H9 (cell line): ENCODE results near the gene MTTP. TPM values are rescaled to one million over a fixed set of nuclear protein-coding genes. Genes with fewer than 3 reads are reported as not detected.

Experiments
- DNase-seq: peaks from one replicate; pipeline ENCODE4 v3.0.0-alpha.2; 2017
- H2AFZ ChIP-seq: one replicate; pipeline ENCODE4 v1.6.1; 2013; ENCODE audit warnings: mild to moderate bottlenecking, low read length, control low read depth, moderate library complexity
- H2AK5ac ChIP-seq: 2 replicates; pipeline ENCODE4 v1.6.1; 2013; ENCODE audit warnings: low read length, control low read depth, mixed read lengths; ENCODE audit not compliant: insufficient read length
- H2BK120ac ChIP-seq: one replicate; pipeline ENCODE4 v1.6.1; 2013; ENCODE audit warnings: low read depth, mild to moderate bottlenecking, low read length, control low read depth, inconsistent platforms; ENCODE audit not compliant: poor library complexity, severe bottlenecking
- H2BK12ac ChIP-seq: 2 replicates; pipeline ENCODE4 v1.6.1; 2013; ENCODE audit warnings: low read length, control low read depth, mixed read lengths, low read depth; ENCODE audit not compliant: insufficient read length
- H2BK15ac ChIP-seq: 2 replicates; pipeline ENCODE4 v1.6.1; 2013; ENCODE audit warnings: low read depth, low read length, control low read depth
- H2BK20ac ChIP-seq: one replicate; pipeline ENCODE4 v1.6.1; 2013; ENCODE audit warnings: low read depth, mild to moderate bottlenecking, low read length, control low read depth, inconsistent platforms; ENCODE audit not compliant: poor library complexity, severe bottlenecking
- H2BK5ac ChIP-seq: 2 replicates; pipeline ENCODE4 v1.6.1; 2013; ENCODE audit warnings: low read length, control low read depth, mixed read lengths; ENCODE audit not compliant: insufficient read length
- H3K14ac ChIP-seq: 2 replicates; pipeline ENCODE4 v1.6.1; 2013; ENCODE audit warnings: low read length, control low read depth; ENCODE audit not compliant: insufficient read depth
- H3K18ac ChIP-seq: 2 replicates; pipeline ENCODE4 v1.6.1; 2013; ENCODE audit warnings: low read depth, mild to moderate bottlenecking, mixed read lengths, low read length, control low read depth; ENCODE audit not compliant: insufficient read length
- H3K23ac ChIP-seq: 2 replicates; pipeline ENCODE4 v1.6.1; 2013; ENCODE audit warnings: low read length, control low read depth, mixed read lengths, low read depth; ENCODE audit not compliant: insufficient read length
- H3K23me2 ChIP-seq: 2 replicates; pipeline ENCODE4 v1.6.1; 2013; ENCODE audit warnings: low read depth, mild to moderate bottlenecking, mixed read lengths, low read length, control low read depth; ENCODE audit not compliant: insufficient read length, poor library complexity, severe bottlenecking
- H3K27ac ChIP-seq: 2 replicates; pipeline ENCODE4 v1.5.1; 2013; ENCODE audit warnings: low read length, control low read depth, mixed read lengths, low read depth; ENCODE audit not compliant: insufficient read length
- H3K27me3 ChIP-seq: 2 replicates; pipeline ENCODE4 v1.6.1; 2013; ENCODE audit warnings: low read length, control low read depth, inconsistent platforms; ENCODE audit not compliant: insufficient read depth
- H3K4ac ChIP-seq: 2 replicates; pipeline ENCODE4 v1.6.1; 2013; ENCODE audit warnings: low read depth, mild to moderate bottlenecking, control low read depth, inconsistent platforms, low read length, moderate library complexity
- H3K4me1 ChIP-seq: 2 replicates; pipeline ENCODE4 v1.6.1; 2013; ENCODE audit warnings: low read length, control low read depth, inconsistent platforms; ENCODE audit not compliant: insufficient read depth
- H3K4me2 ChIP-seq: 2 replicates; pipeline ENCODE4 v1.6.1; 2013; ENCODE audit warnings: low read length, control low read depth, mixed read lengths; ENCODE audit not compliant: insufficient read length, insufficient read depth
- H3K56ac ChIP-seq: 2 replicates; pipeline ENCODE4 v1.6.1; 2013; ENCODE audit warnings: low read depth, mild to moderate bottlenecking, mixed read lengths, low read length, control low read depth; ENCODE audit not compliant: insufficient read length
- H3K79me1 ChIP-seq: 2 replicates; pipeline ENCODE4 v1.6.1; 2013; ENCODE audit warnings: low read depth, mild to moderate bottlenecking, moderate library complexity, low read length, control low read depth, inconsistent platforms; ENCODE audit not compliant: insufficient read depth, poor library complexity, severe bottlenecking
- H3K79me2 ChIP-seq: 2 replicates; pipeline ENCODE4 v1.6.1; 2013; ENCODE audit warnings: low read length, control low read depth, inconsistent platforms; ENCODE audit not compliant: insufficient read depth
- H3K9ac ChIP-seq: 2 replicates; pipeline ENCODE4 v1.6.1; 2013; ENCODE audit warnings: low read length, control low read depth, mixed read lengths; ENCODE audit not compliant: insufficient read length; ENCODE audit errors: extremely low read depth
- H3K9me3 ChIP-seq: one replicate; pipeline ENCODE4 v1.6.1; 2013; ENCODE audit warnings: low read depth, low read length, inconsistent platforms; ENCODE audit not compliant: control insufficient read depth
- H3T11ph ChIP-seq: one replicate; pipeline ENCODE4 v1.6.1; 2013; ENCODE audit warnings: mild to moderate bottlenecking, low read length, control low read depth, inconsistent platforms
- H4K20me1 ChIP-seq: one replicate; pipeline ENCODE4 v1.6.1; 2013; ENCODE audit not compliant: control insufficient read depth, insufficient read length, insufficient read depth
- H4K5ac ChIP-seq: 2 replicates; pipeline ENCODE4 v1.6.1; 2013; ENCODE audit warnings: low read depth, mild to moderate bottlenecking, mixed read lengths, low read length, control low read depth; ENCODE audit not compliant: insufficient read length
- H4K8ac ChIP-seq: replicated peaks from 2 replicates; pipeline ENCODE4 v1.6.1; 2013; ENCODE audit warnings: low read length, control low read depth, mixed read lengths, low read depth; ENCODE audit not compliant: insufficient read length
- H4K91ac ChIP-seq: 2 replicates; pipeline ENCODE4 v1.6.1; 2013; ENCODE audit warnings: low read depth, mild to moderate bottlenecking, moderate library complexity, mixed read lengths, low read length, control low read depth; ENCODE audit not compliant: insufficient read length
- H3K27ac Mint-ChIP-seq, 3 experiments: 2 replicates in 2 of 3; 3 replicates in 1 of 3; pipeline ENCODE4 v1.8.0; 2020 to 2021; ENCODE audit warnings: mixed read lengths in 3 of 3, mild to moderate bottlenecking in 1 of 3, moderate library complexity in 1 of 3
- H3K27me3 Mint-ChIP-seq: 2 replicates; pipeline ENCODE4 v1.8.0; 2021; ENCODE audit warnings: low read depth, mild to moderate bottlenecking, moderate library complexity, mixed read lengths
- H3K36me3 Mint-ChIP-seq, 3 experiments: 2 replicates in 2 of 3; 3 replicates in 1 of 3; pipeline ENCODE4 v1.8.0; 2020 to 2021; ENCODE audit warnings: low read depth in 3 of 3, mixed read lengths in 3 of 3; ENCODE audit not compliant: insufficient read depth in 1 of 3
- H3K4me1 Mint-ChIP-seq, 2 experiments: 2 replicates each; pipeline ENCODE4 v1.8.0; 2020; ENCODE audit warnings: mixed read lengths in 2 of 2
- H3K4me3 Mint-ChIP-seq, 2 experiments: 2 replicates in 1 of 2; 3 replicates in 1 of 2; pipeline ENCODE4 v1.8.0; 2020 to 2021; ENCODE audit warnings: mild to moderate bottlenecking in 2 of 2, mixed read lengths in 2 of 2, moderate library complexity in 1 of 2
- H3K9me3 Mint-ChIP-seq, 2 experiments: 2 replicates in 1 of 2; 3 replicates in 1 of 2; pipeline ENCODE4 v1.8.0; 2020; ENCODE audit warnings: mild to moderate bottlenecking in 2 of 2, mixed read lengths in 2 of 2, moderate library complexity in 1 of 2
- CTCF ChIP-seq: fragments of 200-600 bp; sonication (generic); conservative IDR thresholded peaks from 3 replicates; pipeline ENCODE4 v1.8.0; 2021; ENCODE audit warnings: antibody characterized with exemption, mild to moderate bottlenecking
- WGBS: extraction: QIAGEN DNeasy Blood & Tissue Kit; methylation state at CpG from one replicate; pipeline ENCODE4 v1.1.7; 2013; ENCODE audit warnings: missing lambda C conversion rate, low lambda C conversion rate, mixed read lengths; ENCODE audit not compliant: insufficient read length; ENCODE audit errors: extremely low coverage; 5-methylcytosine and 5-hydroxymethylcytosine counted together
- total RNA-seq: library from RNA; stranded (reverse); gene quantifications from 2 replicates; pipeline ENCODE4 v1.2.1, GENCODE V29; 2021

Gene MTTP
- total RNA-seq, 1 experiment from 2014 or later, result 0.46 TPM

- no CpG with 5 or more reads among the region's 7 CpGs for WGBS
- no peaks in the 10 kb centered on the region for H3K23me2 ChIP-seq
- H3K4ac ChIP-seq, result no peak overlapping the region
- H3K79me1 ChIP-seq, result no peaks in the 10 kb centered on the region
- no peak overlapping the region for H3K18ac ChIP-seq
- no peak overlapping the region for H4K5ac ChIP-seq
- H2BK5ac ChIP-seq, result no peak overlapping the region
- H2AFZ ChIP-seq, result no peak overlapping the region
- no peak overlapping the region for H2BK15ac ChIP-seq
- TF ChIP-seq CTCF, result no peak
- H2BK12ac ChIP-seq, result no peak overlapping the region
- 0 out of 2 replicates have a peak overlapping the region, but pooled peaks have one; percentile 0 for H3K14ac ChIP-seq
- H3T11ph ChIP-seq, result no peak overlapping the region
- no peak overlapping the region for H3K9ac ChIP-seq
- no peak overlapping the region for H2BK20ac ChIP-seq
- DNase-seq, result no peak
- H3K23ac ChIP-seq, result no peak overlapping the region
- H3K27ac ChIP-seq, result no peak overlapping the region
- peaks cover 3% of the 10 kb centered on the region; the same call in 1 of the 2 replicates for H3K27me3 ChIP-seq
- H4K91ac ChIP-seq, result no peak overlapping the region
- peaks cover 56% of the 10 kb centered on the region for H3K27me3 Mint-ChIP-seq
- H2BK120ac ChIP-seq, result no peak overlapping the region
- H3K4me3 Mint-ChIP-seq, result no peak overlapping the region
- no peaks in the 10 kb centered on the region for H3K9me3 ChIP-seq
- no peaks in the 10 kb centered on the region for H3K36me3 Mint-ChIP-seq
- peak overlapping the region in 1 of 3 experiments; percentile 67; a peak in 2 of 7 replicates for H3K27ac Mint-ChIP-seq
- no peak overlapping the region for H2AK5ac ChIP-seq
- peaks cover 9% of the 10 kb centered on the region; the same call in 1 of the 2 replicates for H3K4me1 ChIP-seq
- H3K56ac ChIP-seq, result no peak overlapping the region
- no peaks in the 10 kb centered on the region; a peak in 2 of 5 replicates for H3K9me3 Mint-ChIP-seq
- no peaks in the 10 kb centered on the region for H3K79me2 ChIP-seq
- no peak overlapping the region for H4K8ac ChIP-seq
- no peaks in the 10 kb centered on the region for H4K20me1 ChIP-seq
- H3K4me1 Mint-ChIP-seq, result peaks cover 36 to 57% of the 10 kb centered on the region in 2 experiments
- no peak overlapping the region for H3K4me2 ChIP-seq
Measured at GRCh38 chr4:99642725-99643489, 68.3 kb downstream of the MTTP start.
